GM19463 (cell line): ENCODE data around the gene RAVER2.
"Not testable (repeated sequence)": the region's sequence is repeated elsewhere in the genome, so short reads cannot be mapped to it uniquely, and the experiment has no call there.

Source experiments
- ATAC-seq: cut with Tn5 transposase; IDR thresholded peaks from one replicate; pipeline ENCODE4 v1.9.1; 2021; ENCODE audit warnings: mild to moderate bottlenecking, moderate library complexity; ENCODE audit not compliant: unreplicated experiment

Gene RAVER2

DNA sequence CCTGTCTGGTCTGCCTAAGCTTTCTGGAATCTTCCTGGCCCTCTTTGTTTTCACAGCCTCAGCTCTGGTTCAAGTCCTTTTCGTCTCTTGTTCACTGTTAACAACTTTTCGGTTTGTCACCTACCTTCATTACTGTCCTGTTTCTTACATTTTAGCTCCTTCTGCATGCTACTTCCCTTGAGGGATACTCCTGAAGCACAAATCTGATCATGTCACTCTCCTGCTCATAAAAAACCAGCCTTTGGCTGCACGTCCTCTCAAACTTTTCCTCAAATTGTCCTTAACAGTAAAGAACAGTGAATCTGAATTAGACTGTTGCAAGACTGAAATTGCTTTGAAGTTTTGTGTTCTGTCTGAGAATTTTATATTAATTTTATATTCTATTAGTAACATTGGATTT is 3.3 kb downstream of the RAVER2 start:
- no peak for ATAC-seq

DNA sequence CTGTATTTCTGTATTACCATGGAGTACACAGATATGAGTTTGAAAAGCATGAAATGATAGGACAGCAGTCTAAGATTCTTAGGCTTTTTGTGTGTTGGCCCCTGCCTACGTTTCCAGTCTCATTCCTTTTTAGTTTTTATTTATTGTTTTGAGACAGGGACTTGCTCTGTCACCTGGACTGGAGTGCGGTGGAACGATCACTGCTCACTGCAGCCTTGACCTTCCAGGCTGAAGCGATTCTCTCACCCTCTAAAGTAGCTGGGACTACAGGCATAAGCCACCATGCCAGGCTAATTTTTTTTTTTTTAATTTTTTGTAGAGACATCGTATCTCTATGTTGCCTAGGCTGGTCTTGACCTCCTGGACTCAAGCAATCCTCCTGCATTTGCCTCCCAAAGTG is 3.8 kb downstream of the RAVER2 start:
- no peak for ATAC-seq

GRCh38 chr1:64750092-64750491 is 5.2 kb downstream of the RAVER2 start:
- ATAC-seq = no peak

GRCh38 chr1:64750875-64751274 is 6.0 kb downstream of the RAVER2 start:
- no peak for ATAC-seq

DNA sequence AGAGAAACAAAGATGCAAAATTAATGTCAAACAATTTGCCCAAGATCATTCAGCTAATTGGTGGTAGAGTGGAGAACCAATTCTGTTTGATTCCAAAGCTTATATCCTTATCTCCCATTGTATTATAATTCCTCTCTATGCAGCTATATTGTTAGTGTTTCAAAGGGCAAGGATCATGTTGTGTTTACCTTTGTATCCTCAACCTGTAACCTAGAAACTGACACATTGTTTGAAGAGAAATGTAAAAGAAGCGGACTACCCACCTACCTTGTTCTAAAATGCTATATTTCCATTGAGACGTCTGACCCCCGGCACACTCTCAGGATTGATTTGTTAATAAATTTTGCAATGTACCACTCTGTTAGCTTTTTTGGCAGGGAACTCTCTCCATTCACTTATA is 9.3 kb downstream of the RAVER2 start:
- ATAC-seq = no peak

DNA sequence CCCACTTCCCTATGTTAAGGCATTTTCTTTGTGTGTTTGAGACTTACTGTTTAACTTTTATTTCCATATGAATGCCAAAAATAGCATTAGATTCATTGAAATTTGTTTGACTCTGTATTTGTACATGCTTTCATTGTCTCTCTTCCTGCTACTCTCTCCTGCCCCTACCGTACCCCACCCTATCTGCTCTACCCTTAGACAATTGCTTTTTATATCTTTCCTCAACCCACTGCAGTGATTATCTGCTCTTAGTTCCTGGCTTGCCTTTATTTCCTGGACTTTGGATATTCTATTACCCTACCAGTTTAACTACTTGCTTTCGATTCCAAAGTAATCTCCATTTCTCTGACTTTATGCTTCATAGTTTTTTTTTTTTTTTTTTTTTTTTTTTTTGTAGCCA is 10.5 kb downstream of the RAVER2 start:
- ATAC-seq = no peak

DNA sequence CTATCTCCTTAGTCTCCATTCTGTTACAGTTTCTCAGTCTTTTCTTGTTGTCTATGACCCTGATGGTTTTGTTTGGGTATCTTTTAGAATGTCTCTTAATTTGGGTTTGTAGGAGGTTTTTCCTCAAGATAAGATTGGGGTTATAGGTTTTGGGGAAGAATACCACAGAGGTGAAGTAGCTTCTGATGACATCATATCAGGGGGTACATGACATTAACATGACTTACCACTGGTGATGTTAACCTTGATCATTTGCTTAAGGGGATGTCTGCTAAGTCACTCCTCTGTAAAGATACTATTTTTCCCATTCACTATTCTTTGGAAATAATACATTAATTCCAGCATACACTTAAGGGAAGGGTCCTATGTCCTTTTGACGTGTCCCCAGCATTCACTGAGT is 11.9 kb downstream of the RAVER2 start:
- no peak for ATAC-seq

GRCh38 chr1:64757213-64757612 is 12.3 kb downstream of the RAVER2 start:
- ATAC-seq = no peak

GRCh38 chr1:64758233-64758632 is 13.4 kb downstream of the RAVER2 start:
- ATAC-seq = no peak

GRCh38 chr1:64759968-64760367 is 15.1 kb downstream of the RAVER2 start:
- ATAC-seq = no peak

DNA sequence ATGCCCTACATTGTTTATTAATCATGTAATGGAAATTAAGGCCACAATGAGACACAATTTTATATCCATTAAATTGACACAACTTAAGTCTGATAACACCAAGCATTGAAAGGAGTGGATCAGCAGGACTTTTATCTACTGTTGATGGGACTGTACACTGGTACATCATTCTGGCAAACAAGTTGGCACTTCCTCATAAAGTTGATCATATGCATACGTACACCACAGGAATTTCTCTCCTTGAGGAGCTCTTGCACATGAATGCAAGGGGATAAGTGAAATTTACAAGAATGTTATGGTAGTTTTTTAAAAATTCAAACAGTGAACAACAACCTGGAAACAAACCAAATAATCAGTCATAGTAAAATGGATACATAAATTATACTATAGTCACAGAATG is 20.1 kb downstream of the RAVER2 start:
- ATAC-seq = no peak

DNA sequence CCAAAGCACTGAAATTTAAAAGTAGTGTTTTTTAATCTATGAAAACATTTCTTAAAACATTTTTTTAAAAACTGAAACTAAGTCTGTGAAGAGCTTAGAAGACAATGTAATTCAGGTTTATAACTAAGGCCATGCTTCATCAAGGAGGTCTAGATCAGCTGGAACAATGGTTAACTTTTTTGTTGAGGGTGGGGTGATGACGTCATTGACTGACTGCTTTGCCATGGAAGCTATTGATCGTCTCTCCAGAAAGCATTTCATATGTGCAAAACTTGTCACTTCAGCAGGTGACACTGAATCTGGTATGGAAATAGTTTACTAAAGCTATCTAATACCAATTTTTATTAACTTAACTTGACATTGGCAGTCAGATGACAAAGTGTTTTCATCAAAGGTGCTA is 21.0 kb downstream of the RAVER2 start:
- ATAC-seq = no peak

DNA sequence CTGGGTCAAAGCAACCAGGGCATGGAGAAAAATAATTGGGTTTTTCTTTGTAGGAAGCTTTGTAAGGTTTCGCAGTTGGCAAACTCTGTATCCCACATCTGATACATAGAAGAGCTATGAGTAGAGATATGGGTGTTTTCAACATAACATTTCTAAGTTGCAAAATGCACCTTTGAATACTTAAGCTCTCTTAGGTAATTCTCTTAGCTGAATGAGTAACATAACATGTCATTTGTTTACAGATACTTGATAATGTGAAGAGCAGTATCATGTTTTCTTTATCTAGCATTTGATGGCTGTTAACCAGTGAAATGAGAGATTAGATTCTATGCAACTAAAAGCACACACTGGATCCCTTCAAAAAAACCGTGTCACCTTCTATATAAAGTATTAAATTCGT is 21.6 kb downstream of the RAVER2 start:
- ATAC-seq = no peak

DNA sequence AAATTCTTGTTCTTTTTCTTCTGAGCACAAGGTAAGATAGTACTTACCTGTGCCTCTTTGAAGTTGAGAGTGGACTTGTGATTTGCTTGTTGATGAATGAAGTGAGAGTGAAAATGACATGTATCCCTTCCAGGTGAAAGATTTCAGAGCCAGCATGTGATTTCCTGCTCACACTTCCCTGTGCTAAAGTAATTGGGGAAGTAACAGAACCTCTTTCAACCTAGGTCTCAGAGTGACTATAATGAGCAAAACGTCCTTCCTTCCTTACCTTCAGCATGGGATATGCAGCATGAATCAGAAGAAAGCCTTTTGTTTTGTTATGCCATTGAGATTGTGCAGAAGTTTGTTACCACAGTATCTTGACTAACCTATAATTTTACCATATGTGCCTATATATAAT is 24.6 kb downstream of the RAVER2 start:
- ATAC-seq = no peak

GRCh38 chr1:64769971-64770370 is 25.1 kb downstream of the RAVER2 start:
- ATAC-seq = no peak

DNA sequence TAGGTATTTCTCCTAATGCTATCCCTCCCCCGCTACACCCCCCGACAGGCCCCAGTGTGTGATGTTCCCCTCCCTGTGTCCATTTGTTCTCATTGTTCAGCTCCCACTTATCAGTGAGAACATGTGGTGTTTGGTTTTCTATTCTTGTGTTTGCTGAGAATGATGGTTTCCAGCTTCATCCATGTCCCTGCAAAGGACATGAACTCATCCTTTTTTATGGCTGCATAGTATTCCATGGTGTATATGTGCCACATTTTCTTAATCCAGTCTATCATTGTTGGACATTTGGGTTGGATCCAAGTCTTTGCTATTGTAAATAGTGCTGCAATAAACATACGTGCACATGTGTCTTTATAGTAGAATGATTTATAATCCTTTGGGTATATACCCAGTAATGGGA is 28.4 kb downstream of the RAVER2 start:
- not testable (repeated sequence) for ATAC-seq

DNA sequence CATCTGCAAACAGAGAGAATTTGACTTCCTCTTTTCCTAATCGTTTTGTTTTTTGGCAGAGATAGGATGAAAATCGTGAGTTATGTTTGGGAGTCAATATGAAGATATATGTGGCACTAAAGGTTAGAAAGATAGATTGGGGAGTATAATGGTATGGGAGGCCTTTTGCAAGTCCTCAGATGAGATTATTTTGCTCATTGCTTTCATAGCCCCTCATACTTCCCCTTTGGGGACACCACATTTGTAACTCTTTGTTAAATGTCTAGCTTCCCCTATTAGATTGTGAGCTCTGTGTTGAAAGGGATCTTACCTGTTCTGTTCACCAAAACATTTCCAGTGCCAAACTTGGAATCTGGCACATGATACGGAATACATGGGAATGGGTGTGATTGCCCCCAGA is 30.2 kb downstream of the RAVER2 start:
- no peak for ATAC-seq

DNA sequence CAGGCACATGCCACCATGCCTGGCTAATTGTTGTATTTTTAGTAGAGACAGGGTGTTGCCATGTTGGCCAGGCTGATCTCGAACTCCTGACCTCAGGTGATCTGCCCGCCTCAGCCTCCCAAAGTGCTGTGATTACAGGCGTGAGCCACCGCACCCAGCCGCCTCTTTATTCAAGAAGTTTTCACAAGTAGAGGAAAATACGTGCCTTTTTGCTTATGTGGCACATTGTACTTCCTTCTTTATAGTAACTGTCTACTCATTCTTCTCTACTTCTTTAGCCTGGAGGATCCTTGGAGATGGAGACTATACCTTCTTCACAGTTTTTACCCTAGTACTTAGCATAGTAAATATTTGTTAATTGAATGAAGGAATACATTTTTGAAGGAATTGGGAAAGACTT is 37.2 kb downstream of the RAVER2 start:
- ATAC-seq = not testable (repeated sequence)

DNA sequence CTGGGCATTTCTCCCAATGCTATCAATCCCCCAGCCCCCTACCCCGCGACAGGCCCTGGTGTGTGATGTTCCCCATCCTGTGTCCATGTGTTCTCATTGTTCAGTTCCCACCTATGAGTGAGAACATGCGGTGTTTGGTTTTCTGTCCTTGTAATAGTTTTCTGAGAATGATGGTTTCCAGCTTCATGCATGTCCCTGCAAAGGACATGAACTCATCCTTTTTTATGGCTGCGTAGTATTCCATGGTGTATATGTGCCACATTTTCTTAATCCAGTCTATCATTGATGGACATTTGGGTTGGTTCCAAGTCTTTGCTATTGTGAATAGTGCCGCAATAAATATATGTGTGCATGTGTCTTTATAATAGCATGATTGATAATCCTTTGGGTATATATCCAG is 38.0 kb downstream of the RAVER2 start:
- ATAC-seq = not testable (repeated sequence)

DNA sequence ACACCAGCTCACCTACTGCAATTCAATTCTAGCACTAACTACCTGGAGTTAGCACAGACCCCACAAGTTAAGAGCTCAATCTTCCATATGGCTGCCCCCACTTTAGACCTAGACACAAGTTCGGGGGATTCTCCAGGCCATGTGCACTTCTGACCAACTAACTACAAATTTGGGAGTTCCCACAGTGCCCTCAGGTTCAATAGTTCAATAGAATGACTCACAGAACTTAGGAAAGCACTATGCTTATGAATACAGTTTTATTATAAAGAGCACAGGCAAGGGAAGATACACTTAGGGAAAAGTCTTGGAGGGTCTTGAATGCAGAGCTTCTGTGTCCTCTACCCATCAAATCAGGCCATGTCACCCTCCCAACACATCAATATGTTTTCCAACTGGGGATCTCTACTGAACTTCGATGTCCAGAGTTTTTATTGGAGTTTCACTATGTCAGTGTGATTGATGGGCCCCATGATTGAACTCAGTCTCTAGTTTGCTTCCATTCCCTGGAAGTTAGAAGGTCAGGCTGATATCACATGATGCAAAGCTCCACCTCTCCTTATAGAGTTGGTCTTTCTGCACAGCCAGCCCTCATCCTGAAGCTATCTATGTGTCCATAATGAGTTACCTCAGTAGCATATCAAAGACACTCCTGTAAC is 46.1 kb downstream of the RAVER2 start:
- ATAC-seq = no peak

DNA sequence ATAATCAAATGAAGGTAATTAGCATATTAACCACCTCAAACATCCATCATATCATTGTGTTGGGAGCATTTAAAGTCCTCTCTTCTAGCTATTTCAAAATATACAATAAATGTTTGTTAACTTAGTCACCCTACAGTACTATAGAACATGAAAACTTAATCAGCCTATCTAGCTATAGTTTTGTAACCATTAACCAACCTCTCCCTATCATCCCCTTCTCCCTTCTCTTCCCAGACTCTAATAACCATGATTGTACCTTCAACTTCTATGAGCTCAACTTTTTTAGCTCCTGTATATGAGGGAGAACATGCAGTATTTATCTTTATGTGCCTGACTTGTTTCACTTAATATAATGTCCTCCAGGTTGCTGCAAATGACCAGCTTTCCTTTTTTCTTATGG is 54.0 kb downstream of the RAVER2 start:
- ATAC-seq = no peak

GRCh38 chr1:64801851-64802523 is 57.1 kb downstream of the RAVER2 start:
- no peak for ATAC-seq

GRCh38 chr1:64809309-64809708 is 64.4 kb downstream of the RAVER2 start:
- ATAC-seq = no peak
